Duodenal mucosa (tissue), 2 donors: Measurements from ENCODE around the gene ID2.

ENCODE experiments used
- H3K27ac ChIP-seq: one replicate; pipeline ENCODE4 v1.7.0; 2013; ENCODE audit warnings: low read depth, low read length
- H3K27me3 ChIP-seq, 2 donors: one replicate each; pipeline ENCODE4 v1.7.0; 2013; ENCODE audit warnings: low read length in 2 of 2, control low read depth in 1 of 2; ENCODE audit not compliant: insufficient read depth in 2 of 2, control insufficient read depth in 1 of 2
- H3K36me3 ChIP-seq, 2 donors: one replicate each; pipeline ENCODE4 v1.7.0; 2013; ENCODE audit warnings: low read length in 2 of 2, control low read depth in 1 of 2; ENCODE audit not compliant: insufficient read depth in 2 of 2, control insufficient read depth in 1 of 2
- H3K4me1 ChIP-seq, 2 donors: one replicate each; pipeline ENCODE4 v1.7.0; 2013; ENCODE audit warnings: low read length in 2 of 2, control low read depth in 1 of 2; ENCODE audit not compliant: insufficient read depth in 2 of 2, control insufficient read depth in 1 of 2
- H3K4me3 ChIP-seq, 2 donors: one replicate each; pipeline ENCODE4 v1.7.0; 2013; ENCODE audit warnings: low read length in 2 of 2, low read depth in 1 of 2
- H3K9ac ChIP-seq, 2 donors: one replicate each; pipeline ENCODE4 v1.7.0; 2013; ENCODE audit warnings: low read length in 2 of 2, low read depth in 1 of 2
- H3K9me3 ChIP-seq, 2 donors: one replicate each; pipeline ENCODE4 v1.7.0; 2013; ENCODE audit warnings: low read length in 2 of 2, control low read depth in 1 of 2; ENCODE audit not compliant: control insufficient read depth in 1 of 2

The ID2 gene

DNA sequence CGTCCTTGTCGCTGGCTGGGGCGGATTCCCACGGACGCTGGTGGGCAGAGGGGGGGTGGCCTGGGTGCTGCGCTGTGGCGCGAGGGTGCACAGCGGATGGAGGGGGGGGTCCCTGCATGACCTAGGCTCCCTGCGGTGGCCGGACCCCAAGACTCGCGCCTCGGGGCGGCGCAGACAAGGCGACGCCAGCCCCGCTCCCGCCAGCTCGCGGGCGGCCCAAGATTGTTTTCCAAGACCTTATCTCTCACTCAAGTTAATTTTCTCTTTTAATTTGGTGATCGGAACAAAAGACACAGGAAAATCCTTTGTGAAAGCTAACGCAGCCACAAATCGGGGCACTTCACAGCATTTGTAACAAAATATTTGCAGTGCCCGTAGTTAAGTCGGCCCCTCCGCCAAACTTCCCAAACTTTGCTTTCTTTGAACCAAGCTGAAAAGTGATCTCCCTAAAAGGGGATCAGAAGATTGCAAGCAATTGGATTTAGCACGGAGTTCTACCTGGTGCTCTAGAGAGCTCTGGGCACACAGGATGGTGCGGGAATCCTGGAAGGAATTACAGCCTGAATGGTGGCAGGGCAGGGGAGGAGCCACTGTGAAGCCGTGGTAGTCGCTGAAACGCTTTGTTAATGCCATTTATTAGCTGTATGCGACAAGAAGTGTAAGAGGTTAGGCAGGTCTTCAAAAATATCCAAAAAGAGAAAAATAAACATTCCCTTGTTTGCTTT is 4.8 kb upstream of the ID2 start:
- peak overlapping the region; percentile 62 to 65 for H3K9ac ChIP-seq

DNA sequence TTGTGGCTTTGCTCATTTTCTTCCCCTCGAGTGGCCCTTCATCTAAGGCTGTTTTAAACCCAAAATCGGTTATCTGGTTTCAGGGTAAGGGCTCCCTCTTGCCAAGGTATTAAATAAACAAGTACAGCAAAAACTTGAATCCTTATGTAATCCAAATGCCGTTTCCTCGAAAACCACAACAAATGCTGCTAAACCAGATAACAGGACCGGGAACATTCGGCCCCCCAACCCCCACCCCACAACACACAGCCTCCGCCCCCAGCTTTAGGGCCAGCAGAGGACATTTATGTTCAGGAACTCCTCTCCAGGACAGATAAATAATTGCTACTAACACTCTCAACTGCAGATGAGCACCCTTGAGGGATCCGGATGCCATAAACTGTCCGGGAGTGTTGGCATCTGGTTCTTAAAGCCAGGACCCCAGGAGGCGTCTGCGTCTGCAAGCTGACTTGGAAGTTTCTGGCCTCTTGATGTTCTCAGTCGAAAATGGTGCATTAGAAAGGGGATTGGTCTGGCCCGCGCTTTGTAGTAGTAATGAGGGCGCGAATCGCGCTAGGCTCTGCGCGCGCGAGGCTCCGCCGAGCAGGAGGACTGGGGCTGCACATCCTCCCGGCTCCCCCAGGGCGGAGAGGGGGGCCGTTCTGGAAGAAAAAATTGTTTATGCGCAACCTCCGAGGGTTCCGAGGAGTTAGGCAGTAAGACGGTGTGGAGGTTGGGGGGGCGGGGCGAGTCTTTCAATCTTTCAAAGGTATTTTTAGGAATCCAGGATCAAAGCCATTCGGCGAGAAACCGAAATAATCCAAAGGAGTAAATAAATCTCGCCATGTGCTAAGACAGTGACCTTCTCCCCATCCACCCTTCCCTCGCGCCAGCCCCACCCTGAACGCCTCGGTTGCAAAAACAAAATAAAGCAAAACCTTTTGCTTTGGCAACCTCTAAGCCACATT is 3.9 kb upstream of the ID2 start:
- Histone ChIP-seq H3K9ac (peak overlapping the region; percentile 62 to 65), H3K27ac (peak overlapping the region; percentile 86)

More for the DNA sequence above, 4.8 kb upstream of the ID2 start:
- Histone ChIP-seq H3K4me1 (peaks cover 26 to 33% of the 10 kb centered on the region in 2 donors), H3K36me3 (no peaks in the 10 kb centered on the region), H3K27me3 (no peaks in the 10 kb centered on the region), H3K27ac (peak overlapping the region; percentile 86), H3K9me3 (peaks cover 6 to 15% of the 10 kb centered on the region in 2 donors), H3K4me3 (peak overlapping the region; percentile 53 to 68)

DNA sequence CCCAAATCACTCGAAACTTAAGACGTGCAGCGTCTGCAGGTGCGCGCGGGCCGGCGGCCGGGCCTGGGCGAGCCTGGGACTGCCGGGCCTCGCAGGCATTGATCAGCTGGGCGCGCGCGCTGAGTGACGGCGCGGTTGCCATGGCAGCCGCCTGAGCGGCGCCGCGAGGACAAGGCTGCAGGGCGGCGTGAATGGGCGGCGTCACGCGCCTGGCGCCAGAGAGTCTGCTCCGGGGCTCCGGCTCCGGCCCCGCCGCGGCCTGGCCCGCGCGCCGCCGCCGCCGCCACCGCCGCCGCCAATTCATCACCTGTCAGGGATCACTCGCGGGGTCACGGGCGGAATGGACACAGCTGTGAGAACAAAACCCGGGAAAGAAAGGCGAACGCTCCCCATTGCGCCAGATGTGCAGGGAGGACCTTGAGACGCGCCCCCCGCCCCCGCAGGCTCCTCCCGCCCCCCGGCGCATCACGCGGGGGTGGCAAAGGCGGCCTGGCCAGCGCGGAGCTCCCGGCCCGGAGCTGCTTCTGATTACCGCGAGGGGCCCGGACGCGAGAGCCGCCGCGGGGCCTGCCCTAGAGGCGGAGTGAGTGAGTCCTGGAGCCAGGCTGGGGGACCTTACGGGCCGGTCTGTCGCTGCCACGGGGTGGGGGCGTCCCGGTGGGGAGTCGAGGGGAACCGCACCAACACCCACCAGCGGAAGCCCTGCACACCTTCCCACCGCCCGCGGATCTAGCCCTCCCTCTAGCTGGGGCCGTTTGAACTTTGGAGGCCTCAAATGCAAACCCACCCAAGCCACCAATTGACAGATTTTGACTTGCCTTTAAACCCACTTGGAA is 2.9 kb upstream of the ID2 start:
- Histone ChIP-seq H3K27ac (peak overlapping the region; percentile 97), H3K4me1 (peaks cover 26 to 35% of the 10 kb centered on the region in 2 donors), H3K9ac (peak overlapping the region; percentile 92 to 94), H3K36me3 (no peaks in the 10 kb centered on the region), H3K27me3 (no peaks in the 10 kb centered on the region), H3K4me3 (peak overlapping the region; percentile 69 to 77), H3K9me3 (peaks cover 6 to 10% of the 10 kb centered on the region in 2 donors)

More for the DNA sequence above, 3.9 kb upstream of the ID2 start:
- H3K27me3 ChIP-seq = no peaks in the 10 kb centered on the region
- no peaks in the 10 kb centered on the region for H3K36me3 ChIP-seq
- peaks cover 26 to 35% of the 10 kb centered on the region in 2 donors for H3K4me1 ChIP-seq
- H3K9me3 ChIP-seq = peaks cover 6 to 15% of the 10 kb centered on the region in 2 donors
- H3K4me3 ChIP-seq = peak overlapping the region; percentile 53 to 68

DNA sequence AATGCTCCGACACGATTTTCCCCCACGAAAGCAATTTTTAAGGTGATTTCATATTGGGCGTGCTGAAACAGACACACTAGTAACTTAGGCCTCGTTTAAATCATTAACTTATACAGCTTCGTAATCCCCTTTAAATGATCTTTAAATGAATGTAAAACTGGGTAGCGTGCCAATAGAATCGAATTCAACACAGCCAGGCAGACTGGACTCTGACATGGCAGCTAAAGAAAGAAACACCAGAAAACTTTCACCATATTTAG is 2.4 kb upstream of the ID2 start:
- no peaks in the 10 kb centered on the region for H3K27me3 ChIP-seq
- peak overlapping the region; percentile 92 to 94 for H3K9ac ChIP-seq
- peak overlapping the region; percentile 69 to 77 for H3K4me3 ChIP-seq
- H3K27ac ChIP-seq = peak overlapping the region; percentile 97
- peaks cover 26 to 36% of the 10 kb centered on the region in 2 donors for H3K4me1 ChIP-seq
- no peaks in the 10 kb centered on the region for H3K36me3 ChIP-seq
- peaks cover 4% of the 10 kb centered on the region in 2 donors for H3K9me3 ChIP-seq

DNA sequence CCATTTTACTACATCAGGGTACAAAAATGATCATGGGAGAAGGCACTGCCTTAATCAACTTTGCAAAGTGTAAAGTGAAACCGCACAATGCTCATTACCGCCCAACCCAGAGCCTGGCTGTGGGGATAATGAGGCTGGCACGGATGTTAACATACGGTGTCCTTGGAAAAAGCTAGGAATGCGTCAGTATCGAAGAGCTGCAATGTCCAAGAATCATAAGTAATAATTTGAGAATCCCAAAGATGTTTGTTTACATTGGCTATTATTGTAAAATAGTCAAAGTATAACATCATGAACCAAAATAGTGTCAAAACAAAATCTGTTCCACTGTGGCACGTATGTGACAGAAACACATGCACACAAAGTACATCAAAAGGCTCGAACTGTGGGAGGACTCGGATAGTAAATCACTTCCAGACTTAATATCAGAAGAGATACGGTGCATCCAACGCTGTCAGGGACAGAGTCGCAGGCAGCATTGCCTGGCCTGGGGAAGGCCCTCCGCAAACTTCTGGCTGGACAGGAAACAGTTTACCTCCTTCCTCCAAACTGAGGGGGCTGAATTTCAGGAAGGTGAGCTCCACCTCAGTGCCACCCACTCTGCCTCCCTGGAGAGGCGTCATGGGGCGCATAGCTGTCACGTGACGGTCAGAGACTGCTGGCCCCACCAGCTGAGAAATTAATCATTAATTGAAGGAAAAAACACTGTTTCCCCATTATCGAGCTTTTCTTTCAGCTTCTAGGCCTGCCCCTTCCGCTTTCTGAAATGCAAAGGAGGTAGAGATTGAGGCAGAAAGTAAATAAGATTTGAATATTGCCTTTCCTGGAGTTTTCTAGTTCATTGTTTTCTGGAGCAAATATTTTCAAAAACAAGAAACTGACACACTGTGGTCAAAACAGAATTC is 1.8 kb upstream of the ID2 start:
- peaks cover 26 to 39% of the 10 kb centered on the region in 2 donors for H3K4me1 ChIP-seq
- H3K36me3 ChIP-seq = no peaks in the 10 kb centered on the region
- H3K9me3 ChIP-seq = no peaks in the 10 kb centered on the region
- H3K9ac ChIP-seq = peak overlapping the region; percentile 92 to 94
- no peaks in the 10 kb centered on the region for H3K27me3 ChIP-seq
- H3K27ac ChIP-seq = peak overlapping the region; percentile 97
- H3K4me3 ChIP-seq = peak overlapping the region; percentile 69 to 77

DNA sequence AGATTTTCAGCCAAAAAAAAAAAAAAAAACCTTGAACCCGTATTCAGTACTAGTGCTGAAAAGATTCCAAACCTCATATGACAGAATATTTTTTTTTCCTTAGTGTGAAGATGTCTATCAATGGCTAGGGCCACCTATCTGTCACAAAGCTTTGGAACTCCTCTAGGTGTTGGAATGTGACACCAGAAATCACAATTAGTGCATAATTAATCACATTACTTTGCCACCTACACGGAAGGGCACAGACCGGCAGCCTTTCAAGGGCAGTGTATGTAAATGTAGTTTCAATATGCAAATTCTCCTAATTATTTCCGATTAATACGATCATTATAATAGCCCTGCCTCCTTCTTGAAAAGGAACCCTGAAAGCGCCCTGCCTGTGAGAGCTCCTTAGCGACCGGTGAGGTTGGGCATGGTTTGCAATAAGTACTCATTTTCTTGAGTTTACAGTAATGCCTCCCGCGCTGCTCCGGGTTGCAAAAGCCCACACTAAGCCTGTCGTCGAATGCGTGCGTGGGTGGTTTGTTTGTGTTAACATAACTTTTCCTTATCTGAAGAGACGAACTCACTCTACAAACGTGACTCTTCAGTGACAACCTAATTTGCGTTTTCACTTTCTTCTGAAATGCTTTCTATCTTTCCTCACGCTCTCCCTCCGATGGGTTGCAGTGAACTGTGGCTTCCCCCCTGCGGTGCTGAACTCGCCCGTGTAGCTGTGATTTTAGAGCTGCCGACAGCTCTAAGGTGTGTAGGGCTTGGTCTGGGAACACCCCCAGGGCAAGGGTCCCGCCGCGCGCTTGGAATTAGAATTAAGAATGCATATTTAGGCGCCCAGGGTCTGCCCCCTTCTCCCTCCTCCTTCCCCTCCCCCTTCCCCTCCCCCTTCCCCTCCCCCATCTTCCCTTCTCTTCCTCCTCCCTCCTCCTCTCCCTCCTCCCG is 765 bp upstream of the ID2 start:
- no peaks in the 10 kb centered on the region for H3K9me3 ChIP-seq
- H3K9ac ChIP-seq = peak overlapping the region; percentile 92 to 94
- peak overlapping the region; percentile 97 for H3K27ac ChIP-seq
- H3K36me3 ChIP-seq = no peaks in the 10 kb centered on the region
- H3K4me1 ChIP-seq = peaks cover 28 to 34% of the 10 kb centered on the region in 2 donors
- no peaks in the 10 kb centered on the region for H3K27me3 ChIP-seq
- H3K4me3 ChIP-seq = peak overlapping the region; percentile 77 to 83

DNA sequence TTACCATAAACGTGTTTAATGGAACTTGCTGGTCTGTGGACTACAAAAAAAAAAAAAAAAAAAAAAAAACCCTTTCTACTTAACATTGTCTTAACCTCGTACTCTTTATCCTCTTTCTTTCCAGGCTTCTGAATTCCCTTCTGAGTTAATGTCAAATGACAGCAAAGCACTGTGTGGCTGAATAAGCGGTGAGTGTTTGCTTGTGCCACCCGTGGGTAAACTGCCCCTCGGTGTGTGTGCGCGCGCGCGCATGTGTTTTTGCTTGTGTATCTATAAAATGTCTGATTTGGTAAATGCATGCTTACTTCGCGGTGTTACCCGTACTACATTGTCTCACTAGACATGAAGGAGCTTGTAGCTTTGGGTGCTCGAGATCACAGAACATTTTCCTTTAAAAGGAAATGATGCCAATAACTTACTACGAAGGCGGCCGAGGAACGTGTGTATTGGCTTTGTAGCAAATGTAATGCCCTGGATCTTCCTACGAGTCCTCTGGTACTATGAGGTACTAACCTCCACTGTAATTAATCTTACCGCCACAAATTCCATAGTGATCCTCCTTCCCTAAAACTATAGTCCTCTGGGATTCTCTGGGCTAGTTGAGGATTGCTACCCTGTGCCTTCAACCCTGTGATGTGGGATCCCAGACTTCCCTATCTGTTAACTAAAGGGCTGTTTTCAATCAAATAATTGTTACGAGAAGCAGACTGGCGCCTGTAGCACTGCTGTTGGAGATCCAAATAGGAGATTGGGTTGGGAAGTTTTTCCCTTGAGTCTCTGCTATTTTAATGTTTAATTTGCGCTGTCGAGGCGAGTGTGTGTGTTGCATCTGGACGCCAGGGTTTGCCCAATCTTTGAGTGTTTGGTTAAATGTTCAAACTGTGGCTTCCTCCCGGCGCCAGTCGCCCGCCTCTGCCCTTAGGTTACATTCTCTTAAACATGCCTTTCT is 1.1 kb downstream of the ID2 start:
- H3K27ac ChIP-seq = peak overlapping the region; percentile 67
- peak overlapping the region; percentile 77 to 97 for H3K9ac ChIP-seq
- H3K4me1 ChIP-seq = peaks cover 16 to 20% of the 10 kb centered on the region in 2 donors
- H3K27me3 ChIP-seq = no peaks in the 10 kb centered on the region
- no peaks in the 10 kb centered on the region for H3K36me3 ChIP-seq
- peak overlapping the region; percentile 81 to 97 for H3K4me3 ChIP-seq
- H3K9me3 ChIP-seq = no peaks in the 10 kb centered on the region

DNA sequence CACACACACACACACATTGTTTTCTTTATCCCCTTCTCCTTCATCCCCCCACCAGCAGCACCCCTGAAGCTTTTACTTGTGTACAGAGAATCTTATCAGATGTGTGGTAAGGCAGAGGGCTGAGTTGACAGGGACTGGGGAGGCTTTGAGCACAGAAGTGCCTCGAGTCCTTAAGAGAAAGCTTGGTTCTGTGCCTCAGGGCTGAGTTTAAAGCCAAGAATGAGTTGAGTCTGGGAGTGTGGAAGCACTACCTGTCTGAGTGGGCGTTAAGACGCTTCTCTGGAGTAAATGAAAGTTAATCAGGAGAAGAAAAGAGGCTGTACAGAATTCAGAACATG is 2.7 kb downstream of the ID2 start:
- Histone ChIP-seq H3K36me3 (no peaks in the 10 kb centered on the region), H3K9ac (peak overlapping the region; percentile 56 to 61), H3K27ac (peak overlapping the region; percentile 57), H3K4me1 (peaks cover 13 to 14% of the 10 kb centered on the region in 2 donors), H3K27me3 (no peaks in the 10 kb centered on the region), H3K9me3 (no peaks in the 10 kb centered on the region), H3K4me3 (peak overlapping the region; percentile 61 to 66)
